GM12801 (cell line): ENCODE data around the gene DDX31.

ENCODE experiments used
- CTCF ChIP-seq: IDR thresholded peaks from one replicate; pipeline ENCODE4 v1.5.1; 2011; ENCODE audit warnings: control low read depth; ENCODE audit not compliant: insufficient read length; ENCODE audit errors: extremely low read depth

The DDX31 gene

GRCh38 chr9:132584601-132585560 lies 84.9 kb downstream of the DDX31 start:
- no peak for TF ChIP-seq CTCF

GRCh38 chr9:132583584-132584304 lies 86.0 kb downstream of the DDX31 start:
- no peak for TF ChIP-seq CTCF

GRCh38 chr9:132582786-132583583 lies 86.8 kb downstream of the DDX31 start:
- no peak for TF ChIP-seq CTCF

GRCh38 chr9:132582276-132582785 lies 87.5 kb downstream of the DDX31 start, which contains the start of gene BARHL1:
Gene BARHL1 (plus strand): TSS chr9:132582606. CDS start chr9:132582798, 192 bp downstream.
- no peak for TF ChIP-seq CTCF

- no peak for TF ChIP-seq CTCF
These were observed 90.4 kb downstream of the DDX31 start for GRCh38 chr9:132579427-132579798.

- TF ChIP-seq CTCF = no peak
These were observed 91.3 kb downstream of the DDX31 start for GRCh38 chr9:132578367-132578932.
